ENCODE measurements around the gene SRC.

DNA sequence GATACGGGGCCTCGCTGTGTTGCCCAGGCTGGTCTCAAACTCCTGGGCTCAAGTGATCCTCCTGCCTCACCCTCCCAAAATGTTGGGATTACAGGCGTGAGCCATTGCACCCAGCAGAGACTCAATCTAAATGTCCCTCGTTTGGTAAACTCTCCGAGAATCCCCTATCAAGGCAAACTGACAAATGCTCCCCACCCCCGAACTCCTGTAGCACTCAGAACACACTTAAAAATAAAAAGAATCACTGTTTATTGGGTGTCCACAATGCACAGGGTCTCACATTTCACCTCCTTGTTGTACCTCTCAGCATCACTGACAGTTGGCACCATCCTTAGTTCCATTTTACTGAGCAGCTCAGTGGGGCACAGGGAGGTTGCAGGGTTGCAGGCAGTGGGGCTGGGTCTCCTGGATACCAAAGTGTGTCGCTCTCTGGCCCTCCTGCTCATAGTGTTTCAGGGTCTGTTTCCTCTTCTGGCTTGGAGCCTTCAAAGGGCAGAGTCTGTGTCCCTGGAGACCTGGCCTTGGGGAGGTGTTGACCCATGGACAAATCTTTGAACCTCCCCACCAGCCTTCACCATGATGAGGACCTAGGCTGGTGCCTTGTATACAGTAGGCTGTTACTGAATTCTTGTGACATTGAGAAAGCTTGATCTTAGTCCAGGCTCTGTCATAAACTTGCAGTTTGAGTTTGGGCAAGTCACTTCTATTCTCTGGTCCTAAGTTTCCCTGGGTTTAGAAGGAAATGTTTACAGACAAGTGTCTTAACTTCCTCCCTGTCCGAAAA, 8.5 kb upstream of the SRC start:
- TF ChIP-seq CTCF (IDR thresholded peaks at IDR 0.05) (no peak), POLR2A (IDR thresholded peaks at IDR 0.05) (no peak)

Data from lower leg skin (tissue), 3 donors.